HT-29 (cell line): ENCODE data around the gene FAM124A. TPM values are rescaled to one million over a fixed set of nuclear protein-coding genes. Genes with fewer than 3 reads are reported as not detected.
"Not testable (repeated sequence)": the region's sequence is repeated elsewhere in the genome, so short reads cannot be mapped to it uniquely, and the experiment has no call there.

Experiments
- DNase-seq: peaks from one replicate; pipeline ENCODE4 v3.0.0-alpha.2; 2015; ENCODE audit warnings: low spot score
- total RNA-seq: library from RNA; depleted of rRNA; stranded (reverse); fragments of >200 nt; shearing (Covaris generic); gene quantifications from 2 replicates; pipeline ENCODE4 v1.2.3, GENCODE V29; 2014

FAM124A gene
- total RNA-seq, 1 experiment from 2014 or later: not detected

DNA sequence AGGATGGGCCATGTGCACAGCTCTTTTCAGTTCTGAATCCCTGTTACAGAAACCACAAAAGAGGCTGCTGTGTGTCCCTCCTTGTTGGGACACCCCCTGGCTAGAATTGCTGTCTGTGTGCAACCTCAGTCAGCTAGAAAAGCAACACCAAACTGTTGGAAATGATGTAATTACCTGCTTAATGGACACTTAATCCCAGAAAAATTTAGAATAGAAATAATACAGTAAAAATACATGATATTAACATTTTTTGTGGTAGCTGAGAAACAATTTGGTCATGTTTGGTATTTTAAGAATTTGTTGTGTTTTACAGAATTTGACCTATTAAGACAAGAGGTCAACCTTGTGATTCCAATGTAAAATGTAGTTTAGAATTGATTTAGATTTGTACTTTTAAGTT, 46.8 kb downstream of the FAM124A start:
- no peak for DNase-seq

DNA sequence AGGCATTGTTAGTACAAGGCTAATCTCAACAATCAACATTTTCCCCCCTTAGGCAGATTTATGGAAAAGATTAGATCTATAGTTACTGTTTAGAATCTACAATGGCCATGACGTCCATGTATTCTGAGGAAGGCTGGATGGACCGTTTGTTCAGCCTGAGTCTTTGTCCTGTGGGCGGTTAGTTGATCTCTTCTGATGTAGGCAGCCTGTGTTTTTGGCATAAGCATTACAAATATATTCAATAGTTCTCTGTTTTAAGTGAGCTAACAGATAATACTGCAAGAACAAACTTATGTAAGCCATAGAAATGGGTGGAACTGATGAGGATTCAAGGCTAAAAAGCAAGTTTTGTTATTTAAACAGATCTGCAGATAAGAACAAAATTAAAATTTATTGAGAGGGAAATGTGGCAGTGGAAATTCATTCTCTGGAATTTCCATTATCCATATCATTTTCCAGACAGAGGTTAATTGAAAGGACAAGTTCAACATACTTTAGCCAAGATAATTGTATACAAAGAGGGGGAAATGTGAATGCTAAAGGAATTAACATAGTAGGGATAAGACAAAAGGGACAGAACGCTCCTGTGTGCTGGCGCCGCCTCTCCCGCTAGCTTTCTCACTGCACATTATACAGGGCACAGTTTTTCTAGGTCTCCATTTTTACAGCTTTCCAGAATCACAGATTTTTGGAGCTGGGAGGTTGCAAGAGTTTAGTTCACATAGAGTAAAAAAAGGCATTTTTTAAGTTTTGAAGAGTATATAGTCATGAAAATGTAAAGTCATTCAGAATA, 48.6 kb downstream of the FAM124A start:
- DNase-seq: no peak

DNA sequence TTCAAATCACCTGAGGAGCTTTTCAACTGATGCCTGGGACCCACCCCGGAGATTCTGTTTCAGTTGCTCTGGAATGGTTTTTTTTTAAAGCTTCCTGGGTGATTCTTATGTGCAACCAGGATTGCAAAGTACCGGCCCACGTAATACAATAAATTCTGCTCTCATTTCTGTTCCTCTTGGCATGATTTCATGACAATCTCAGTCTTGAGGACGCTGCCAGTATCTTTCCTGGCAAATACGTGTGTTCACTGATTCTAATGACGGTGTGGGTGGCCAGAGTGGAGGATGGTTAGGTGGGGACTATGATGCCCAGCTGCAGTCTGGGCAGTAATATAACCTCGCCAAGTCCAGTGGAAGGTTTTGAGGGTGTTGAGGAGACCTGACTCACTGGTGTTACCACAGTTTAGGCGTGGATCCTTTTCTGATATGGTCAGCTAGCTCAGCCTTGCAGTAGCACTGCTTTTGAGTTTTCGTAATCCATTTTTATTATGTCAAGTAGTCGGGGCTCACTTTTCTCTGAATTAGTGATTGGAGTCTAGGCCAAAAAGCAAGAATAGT, 49.4 kb downstream of the FAM124A start:
- no peak for DNase-seq

DNA sequence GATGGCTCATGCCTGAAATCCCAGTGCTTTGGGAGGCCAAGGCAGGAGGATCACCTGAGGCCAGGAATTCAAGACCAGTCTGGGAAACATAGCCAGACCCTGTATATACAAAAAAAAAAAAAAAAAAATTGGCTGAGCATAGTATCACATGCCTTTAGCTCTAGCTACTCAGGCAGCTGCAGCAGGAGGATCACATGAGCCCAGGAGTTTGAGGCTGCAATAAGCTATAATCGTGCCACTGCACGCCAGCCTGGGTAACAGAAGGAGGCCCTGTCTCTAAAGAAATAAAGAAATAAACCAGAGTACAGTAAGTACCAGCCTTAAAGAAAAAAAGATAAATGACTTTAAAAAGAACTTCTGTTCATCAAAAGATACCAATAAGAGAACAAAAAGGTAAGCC, 52.9 kb downstream of the FAM124A start:
- no peak for DNase-seq

DNA sequence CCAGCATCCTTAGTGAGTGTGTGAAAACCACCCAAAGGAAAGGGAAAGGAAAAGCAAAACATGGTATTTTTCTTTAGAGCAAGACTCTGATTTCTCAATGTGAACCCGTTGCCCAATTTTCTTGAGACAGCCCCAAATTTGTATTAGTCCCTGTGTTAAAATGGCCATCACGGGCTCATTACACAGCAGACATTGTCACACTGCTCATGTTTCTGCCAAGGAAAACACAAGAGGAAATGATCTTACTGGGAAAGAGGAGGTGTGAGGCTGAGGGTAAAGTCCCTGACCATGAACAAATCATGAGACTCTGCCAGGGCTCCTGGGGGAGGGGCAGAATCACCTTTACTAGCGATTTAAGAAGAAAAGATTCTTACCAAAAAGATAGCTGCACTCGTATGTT, 54.4 kb downstream of the FAM124A start:
- DNase-seq: no peak

DNA sequence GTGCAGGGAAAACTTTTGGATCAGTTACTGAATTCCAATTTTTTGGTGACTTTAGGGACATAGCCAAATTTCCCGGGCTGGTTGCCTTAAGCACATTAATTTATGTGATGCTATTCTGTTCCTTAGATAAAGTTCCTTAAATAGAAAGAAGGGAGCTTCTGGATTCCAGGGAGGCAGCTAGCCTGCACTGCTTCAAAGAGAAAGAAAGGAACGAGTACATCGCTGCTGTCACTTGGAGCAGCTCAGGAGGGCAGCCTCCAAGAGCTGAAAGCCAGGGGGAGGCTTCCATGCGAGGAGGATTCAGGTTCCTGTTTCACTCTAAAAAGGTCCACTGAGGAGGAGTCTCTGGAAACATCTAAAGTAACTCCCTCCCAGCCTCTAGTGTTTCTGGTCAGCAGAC, 55.7 kb downstream of the FAM124A start:
- DNase-seq: no peak

DNA sequence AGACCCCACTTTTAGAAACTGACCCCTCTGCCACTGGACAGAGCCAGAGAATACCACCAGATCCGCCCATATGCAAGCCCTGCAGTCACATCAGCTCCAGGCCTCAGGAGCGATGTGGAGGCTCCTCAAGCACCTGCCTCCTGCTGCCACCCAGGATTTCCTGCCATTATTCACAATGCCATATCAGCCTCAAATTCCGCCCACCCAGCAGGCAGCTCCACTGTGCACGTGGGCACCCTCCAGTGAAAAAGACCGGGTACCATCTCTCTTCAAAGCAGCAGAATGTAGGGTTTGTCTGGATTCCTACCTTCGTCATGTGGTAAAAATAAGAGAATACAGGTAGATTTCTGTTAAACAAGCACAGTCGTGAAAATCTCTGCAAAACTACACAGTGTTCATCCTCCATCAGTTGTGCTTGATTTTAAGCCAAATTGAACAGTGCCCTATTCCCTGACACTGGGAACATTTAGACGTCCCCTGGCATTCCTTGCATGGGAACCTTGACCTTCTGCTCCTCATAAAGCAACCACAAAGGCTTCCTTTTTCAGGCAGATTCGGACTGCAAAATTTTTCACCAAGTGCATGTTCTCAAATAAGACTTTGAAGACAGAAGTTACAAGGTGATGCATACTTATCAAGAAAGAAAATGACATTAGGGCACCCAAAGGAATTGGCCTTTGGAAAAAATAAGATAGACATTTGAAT, 56.4 kb downstream of the FAM124A start:
- no peak for DNase-seq

DNA sequence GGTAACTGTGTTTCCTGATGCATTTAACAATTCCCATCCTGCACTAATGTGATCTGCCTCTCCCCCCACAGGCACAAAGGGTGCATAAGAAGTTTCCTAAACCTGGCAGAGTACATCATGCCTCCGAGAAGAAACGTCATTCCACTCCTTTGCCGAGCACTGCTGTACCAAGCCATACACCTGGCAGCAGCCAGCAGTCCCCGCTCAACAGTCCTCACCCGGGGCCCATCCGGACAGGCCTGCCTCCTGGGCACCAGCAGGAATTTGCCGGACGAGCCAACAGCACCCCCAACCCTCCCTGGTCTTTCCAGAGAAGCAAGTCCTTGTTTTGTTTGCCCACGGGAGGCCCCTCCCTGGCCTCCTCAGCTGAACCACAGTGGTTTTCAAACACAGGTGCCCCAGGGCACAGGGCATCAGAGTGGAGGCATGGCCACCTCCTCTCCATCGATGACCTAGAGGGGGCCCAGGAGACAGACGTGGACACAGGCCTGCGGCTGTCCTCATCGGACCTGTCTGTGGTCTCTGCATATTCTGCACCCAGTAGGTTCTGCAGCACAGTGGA, 58.3 kb downstream of the FAM124A start:
- DNase-seq: no peak

DNA sequence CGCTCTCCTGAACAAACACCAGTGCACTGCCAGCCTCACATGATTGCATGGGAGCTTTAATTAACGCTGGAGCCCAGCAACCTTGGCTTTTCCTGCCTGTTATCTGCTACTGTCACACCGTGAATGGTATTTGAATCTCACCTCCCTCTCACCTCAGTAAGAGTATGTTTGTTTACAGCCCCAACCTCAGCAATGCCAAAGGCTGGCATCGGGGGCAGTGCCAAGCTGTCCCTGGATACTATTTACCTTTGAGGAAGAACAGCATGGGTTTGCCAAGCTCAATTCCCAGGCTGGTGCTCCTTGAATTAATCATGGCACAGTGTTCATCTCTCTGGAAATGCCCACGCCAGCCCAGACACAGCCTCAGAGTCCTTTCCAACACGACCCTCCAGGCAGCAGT, 60.1 kb downstream of the FAM124A start:
- no peak for DNase-seq

DNA sequence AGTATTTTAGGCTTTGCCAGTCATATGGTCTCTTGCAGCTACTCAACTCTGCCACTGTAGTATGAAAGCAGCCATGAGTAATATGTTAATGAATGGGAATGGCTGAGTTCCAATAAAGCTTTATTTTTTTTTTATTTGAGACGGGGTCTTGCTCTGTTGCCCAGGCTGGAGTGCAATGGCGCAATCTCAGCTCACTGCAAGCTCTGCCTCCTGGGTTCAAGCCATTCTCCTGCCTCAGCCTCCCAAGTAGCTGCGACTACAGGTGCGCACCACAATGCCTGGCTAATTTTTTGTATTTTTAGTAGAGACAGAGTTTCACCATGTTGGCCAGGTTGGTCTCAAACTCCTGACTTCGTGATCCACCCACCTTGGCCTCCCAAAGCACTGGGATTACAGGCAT, 60.7 kb downstream of the FAM124A start:
- DNase-seq: not testable (repeated sequence)

DNA sequence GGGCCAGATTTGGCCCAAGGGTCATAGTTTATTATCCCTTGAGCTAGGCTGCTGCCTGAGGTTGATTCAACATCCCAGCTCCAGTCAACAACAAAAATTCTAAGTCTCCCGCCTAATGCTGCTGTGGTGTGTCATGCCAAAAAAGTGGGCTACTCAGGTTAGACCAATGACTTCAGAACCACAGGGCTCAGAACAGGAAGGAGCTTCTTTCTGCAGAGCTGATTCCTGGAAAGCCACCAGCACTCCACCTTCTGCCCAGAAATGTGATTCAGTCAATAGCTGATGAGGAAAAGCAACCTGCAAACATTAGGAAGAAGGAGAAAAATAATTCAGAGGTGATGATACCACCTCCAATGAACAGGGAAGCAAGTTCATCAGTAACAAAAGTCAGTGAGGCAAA, 61.2 kb downstream of the FAM124A start:
- no peak for DNase-seq

DNA sequence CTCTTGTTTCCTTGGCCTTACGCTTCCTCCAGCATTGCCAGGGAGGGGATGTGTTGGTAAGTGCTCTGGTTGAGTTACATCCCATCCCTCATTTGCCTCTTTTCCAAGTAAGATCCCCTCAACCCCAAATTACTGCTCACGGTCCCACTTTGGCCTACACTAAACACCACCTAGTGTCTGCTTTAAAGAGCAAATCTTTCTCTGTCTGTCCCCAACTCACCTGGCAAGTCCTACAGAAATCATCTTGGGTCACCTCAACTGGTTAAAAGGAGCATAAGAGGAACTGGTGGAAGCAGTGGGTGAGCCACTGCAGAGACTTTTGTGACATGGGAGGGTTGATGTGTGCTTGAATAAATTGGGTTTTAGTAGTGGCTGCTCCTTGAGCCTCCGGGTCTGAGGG, 62.1 kb downstream of the FAM124A start:
- no peak for DNase-seq

DNA sequence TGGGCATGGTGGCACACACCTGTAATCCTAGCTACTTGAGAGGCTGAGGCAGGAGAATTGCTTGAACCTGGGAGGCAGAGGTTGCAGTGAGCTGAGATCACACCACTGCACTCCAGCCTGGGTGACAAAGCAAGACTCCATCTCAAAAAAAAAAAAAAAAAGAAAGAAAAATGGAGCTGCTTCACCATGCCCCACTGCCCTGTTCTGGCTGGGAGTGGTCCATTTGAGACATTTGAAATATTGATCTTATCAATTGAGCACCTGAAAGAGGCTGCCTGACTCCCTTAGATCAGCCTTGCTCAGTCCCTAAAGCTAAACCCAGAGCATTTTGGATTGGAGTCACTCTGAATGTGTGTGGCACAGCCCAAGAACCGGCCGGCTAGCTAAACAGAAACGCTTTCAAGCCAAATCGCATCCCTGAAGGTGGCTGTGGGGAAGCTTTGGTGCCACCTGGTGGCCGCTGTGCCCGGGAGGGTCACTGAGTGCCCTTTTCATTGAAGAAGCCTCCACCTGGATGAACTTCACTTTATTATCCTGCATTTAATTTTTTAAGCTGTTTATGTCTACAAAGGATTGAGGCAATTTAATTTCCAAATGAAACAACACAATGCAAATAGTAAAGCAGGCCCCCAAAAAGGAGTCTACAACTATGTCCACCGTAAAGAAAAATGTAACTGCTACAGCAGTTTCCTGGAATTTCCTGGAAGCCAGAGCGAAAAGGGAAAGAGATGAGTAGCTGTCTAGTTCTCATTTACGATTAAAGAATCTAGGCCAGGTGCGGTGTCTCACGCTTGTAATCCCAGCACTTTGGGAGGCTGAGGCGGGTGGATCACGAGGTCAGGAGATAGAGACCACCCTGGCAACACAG, 64.2 kb downstream of the FAM124A start:
- DNase-seq: peak; percentile 90

DNA sequence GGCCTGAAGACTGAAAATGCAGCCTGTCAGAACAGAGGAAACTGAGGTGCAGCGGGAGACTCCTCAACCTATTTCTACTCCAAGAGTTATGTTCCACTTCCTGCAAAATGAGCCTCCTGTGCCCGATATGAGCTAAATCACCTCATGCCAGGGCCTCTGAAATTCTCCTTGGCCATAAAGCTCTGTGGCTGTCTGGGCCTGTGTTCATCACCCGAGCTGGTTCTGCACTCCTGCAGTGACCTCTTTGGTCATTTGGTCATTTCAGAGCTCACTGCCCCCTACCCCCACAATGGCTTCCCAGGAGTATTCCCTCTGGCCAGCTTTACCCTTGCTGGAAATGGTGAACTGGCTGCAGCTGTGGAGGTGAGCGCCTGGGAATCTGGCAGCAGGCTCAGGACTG, 65.6 kb downstream of the FAM124A start:
- DNase-seq: no peak

DNA sequence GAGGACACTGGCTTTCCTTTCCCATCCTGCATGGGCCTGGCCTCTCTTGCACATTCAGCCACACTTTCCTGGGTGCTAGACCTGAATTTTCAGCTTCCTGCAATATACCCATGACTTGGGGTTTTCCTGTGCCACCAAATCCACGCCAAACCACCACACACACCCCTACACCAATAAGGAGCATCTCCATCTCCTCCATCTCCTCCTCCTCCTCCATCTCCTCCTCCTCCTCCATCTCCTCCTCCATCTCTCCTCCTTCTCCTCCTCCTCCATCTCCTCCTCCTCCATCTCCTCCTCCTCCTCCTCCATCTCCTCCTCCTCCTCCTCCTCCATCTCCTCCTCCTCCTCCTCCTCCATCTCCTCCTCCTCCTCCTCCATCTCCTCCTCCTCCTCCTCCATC, 66.1 kb downstream of the FAM124A start:
- DNase-seq: not testable (repeated sequence)

DNA sequence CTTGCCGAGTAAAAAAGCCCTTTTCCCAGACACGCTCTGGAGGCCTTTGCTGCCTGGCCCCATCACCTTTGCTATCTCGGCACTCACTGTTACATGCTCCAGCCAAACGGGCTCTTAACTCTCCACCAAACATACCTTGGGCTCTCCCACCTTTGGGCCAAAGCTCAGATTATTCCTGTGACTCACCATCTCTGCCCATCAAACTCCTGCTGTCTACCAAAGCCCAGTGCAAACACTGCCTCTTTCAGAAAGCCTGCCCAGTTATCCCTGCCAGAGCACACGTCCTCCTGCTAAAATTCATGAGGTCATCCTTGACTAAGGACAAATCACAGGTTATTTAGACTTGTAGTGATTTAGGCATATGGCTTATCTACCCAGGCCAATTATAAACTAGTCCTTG, 69.1 kb downstream of the FAM124A start:
- no peak for DNase-seq

DNA sequence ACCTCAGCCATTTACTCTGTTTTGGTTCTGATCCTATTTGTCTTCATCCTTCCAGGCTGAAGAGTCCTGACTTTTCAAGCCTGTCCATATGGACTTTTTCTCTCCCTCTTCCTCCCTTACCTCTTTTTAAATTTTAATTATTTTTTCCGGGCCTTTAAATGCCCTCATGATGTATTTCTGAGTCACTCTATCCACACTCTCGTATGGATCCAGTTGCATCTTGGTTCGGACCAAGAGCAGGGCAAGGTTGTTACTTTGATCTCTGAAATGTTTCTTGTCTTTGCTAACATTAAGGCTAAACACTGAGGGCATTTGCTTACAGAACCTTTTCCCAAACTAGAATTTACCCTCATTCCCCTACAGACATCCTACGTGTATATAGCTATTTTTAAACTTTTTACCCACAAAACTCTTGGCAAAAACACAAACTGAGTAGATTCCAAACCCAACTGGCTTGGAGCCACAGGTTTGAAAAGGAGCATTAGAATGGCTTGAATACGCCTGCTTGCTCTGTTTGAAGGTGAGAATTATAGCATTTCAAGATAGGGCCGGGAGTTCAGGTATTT, 69.9 kb downstream of the FAM124A start:
- DNase-seq: no peak

DNA sequence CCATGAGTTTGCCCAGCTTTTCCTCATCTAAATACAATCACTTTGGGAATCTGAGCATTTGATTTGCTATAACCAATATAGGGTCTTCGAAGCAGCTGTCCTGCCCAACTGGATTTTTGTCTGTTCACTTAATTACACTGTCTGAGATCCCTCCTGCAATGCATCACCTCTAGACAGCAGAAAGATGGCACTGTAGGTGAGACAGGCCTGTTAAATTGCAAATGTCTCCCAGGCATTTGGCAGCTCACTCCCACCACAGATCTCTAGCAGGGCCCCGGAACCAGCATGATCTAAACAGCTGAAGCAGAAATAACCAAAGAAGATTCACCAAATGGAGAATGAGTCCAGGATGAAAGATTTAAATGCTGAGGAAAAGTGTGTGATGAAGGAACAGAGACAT, 75.4 kb downstream of the FAM124A start:
- no peak for DNase-seq

DNA sequence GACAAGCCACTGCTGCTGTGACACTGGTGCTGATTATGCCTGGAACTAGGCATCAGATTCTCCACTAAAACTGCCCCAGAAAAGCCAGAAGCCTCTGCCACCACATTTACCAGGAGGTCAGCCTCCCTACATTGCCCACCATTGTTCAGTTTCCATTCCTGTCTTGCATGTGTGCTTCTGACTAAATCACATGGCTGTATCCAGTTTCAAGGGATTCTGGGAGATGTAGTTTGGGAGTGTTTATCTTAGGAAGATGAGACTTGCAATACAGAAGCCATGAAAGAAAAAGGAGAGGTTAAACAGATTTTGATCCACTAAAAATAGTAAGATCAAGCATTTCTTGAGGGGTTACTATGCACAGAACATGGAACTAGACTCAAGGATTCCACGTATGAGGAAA, 76.6 kb downstream of the FAM124A start:
- no peak for DNase-seq

DNA sequence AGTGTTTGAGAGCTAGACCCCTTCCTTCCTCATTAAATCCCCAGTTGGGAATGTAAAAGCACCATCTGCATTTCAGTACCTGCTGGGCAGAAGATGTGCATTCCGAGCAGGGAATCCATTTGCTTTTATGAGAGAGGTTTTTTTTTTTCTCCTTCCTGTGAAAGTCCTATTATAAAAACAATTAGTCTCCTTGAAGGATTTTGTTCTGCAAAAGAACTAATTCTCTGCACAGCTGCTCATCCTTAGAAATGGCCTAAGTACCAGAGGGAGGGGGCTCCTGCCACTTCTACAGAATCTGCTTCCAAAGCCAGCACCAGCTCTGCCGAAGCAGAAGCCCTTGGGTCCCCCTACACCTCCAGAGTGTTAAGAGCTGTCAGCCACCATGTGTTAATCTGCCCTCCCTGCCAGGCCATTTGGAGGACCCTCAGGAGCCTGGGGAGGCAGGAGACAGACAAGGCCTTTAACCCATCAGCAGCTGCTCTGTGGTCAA, 80.9 kb downstream of the FAM124A start:
- DNase-seq: no peak

DNA sequence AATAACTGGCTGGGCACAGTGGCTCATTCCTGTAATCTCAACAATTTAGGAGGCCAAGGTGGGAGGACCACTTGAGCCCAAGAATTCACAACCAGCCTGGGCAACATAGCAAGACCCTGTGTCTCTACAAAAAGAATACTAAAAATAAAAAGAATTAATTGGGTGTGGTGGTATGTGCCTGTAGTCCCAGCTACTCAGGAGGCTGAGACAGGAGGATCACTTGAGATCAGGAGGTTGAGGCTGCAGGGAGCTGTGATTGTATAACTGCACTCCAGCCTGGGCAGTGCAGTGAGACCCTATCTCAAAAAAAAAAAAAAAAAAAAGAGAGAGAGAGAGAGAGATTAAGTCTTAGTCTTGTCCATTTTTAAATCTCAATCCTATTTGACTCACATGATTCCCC, 81.7 kb downstream of the FAM124A start:
- no peak for DNase-seq
